NCI-H2196 treated with DMSO at 0.1 percent for 48 hours (cell line): ENCODE measurements around the gene RALY.

Experiments
- DNase-seq: peaks from one replicate; lab custom pipeline; 2025; ENCODE audit not compliant: unreplicated experiment; lab: John Stamatoyannopoulos, UW

RALY gene

DNA sequence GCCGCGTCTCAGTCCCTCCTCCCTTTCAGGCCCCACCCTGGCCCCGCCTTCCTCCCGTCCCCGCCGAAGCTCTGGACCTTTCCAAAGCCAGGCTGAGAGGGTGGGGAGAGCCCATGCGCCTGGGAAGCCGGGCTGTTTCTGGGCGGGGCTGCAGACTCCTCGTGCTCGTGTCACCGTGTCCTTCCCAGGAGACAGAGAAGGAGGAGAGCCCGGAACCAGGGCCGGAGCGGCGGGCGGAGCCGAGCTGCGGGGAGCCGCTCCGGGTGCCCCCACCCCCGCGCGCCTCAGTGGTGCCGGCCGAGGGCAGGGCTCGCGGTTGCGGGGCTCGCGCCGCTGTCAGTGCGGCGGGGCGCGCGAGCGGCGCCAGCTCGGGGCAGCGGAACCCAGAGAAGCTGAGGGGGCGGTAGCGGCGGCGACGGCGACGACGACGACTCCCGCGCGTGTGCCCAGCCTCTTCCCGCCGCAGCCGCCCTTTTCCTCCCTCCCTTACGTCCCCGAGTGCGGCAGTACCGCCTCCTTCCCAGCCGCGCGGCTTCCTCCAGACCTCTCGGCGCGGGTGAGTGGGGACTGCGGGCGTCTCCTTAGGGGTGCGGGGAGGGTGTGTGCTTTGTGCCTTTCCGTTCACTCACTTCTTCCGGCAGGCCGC lies at the start of gene RALY:
RALY (plus strand) TSS at position 336 of the 646 bp plus-strand sequence. CDS start 78,164 bp downstream, outside the sequence.
- DNase-seq = peak; percentile 57

- DNase-seq = no peak
Observed at GRCh38 chr20:33944914-33945313, 48.8 kb upstream of the RALY start.

GRCh38 chr20:33945391-33946081 lies 48.2 kb upstream of the RALY start:
- DNase-seq = no peak

DNA sequence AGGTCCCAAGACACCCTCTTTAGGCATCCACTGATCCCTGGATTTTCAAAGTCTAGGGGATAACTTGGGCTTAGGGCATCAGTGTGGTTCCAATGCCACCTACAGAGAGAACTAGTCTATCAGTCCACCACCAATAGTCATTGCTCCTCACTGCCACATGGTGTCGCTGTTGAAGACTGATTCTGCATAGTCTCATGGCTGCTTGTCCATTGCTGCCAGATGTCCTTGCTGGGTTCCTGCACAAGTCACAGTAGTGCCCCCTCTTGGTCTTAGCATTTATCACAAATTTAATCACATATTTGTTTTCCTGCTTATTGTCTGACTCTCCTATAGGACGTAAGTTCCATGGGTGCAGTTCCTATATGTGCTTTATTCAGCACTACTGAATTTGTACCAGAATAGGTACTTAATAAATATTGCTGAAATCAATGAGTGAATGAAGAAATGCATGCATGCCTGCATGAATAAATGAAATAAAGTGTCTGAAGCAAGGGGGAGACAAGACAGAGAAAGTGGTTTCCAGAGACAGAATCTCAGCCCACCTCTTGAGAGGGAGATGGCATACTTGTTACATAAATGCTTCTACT lies 45.9 kb upstream of the RALY start:
- DNase-seq = peak; percentile 3

DNA sequence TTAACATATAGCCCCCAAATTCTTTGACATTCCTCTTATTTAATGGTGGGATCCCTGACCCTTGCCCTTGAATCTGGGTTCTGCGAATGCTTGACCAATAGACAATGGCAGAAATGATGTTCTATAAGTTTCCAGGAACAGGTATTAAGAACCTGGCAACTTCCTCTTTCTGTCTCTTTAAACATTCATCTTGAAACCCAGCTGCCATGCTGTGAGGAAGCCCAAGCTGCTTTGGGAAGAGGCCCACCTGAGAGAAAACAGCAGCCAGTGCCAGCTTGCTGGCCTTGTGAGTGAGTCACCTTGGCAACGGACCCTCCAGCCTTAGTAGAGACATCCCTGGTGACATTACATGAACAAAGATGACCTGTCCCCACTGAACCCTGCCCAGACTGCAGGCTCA lies 45.2 kb upstream of the RALY start:
- no peak for DNase-seq

DNA sequence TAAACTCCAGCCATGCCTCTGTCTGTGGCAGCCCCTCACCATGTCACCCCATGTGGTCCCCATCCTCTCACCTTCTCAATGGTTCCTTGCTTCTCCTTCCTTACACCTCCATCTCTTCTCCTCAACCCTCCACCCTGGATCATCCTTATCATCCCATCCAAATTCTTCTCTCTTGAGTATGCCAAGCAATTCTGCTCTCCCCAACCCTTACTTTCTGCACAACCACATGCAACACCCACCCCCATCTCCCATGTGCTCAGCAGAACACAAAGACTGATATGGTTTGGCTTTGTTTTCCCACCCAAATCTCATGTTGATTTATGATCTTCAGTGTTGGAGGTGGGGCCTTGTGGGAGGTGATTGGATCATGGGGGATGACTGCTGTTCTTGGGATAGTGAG lies 42.5 kb upstream of the RALY start:
- no peak for DNase-seq

GRCh38 chr20:33954504-33954903 lies 39.2 kb upstream of the RALY start:
- no peak for DNase-seq

DNA sequence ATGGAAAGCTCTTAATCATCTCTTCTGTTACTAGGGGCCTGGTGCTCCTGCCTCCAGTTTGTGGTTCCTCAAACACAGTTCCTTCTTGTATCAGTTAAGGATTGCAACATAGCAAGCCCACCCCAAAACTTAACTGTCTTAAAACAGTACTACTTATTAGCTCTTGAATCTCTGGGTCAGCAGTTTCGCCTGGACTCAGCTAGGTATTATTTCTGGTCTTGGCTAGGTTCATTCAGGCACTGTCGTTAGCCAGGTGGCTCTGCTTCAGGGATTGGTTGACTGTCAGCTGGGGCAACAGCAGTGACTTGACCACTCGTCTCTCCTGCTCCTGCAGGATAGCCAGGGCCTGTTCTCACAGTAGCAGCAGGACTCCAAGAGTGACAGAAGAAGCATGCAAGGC lies 30.0 kb upstream of the RALY start:
- DNase-seq = no peak

GRCh38 chr20:33964441-33964840 lies 29.3 kb upstream of the RALY start:
- DNase-seq = no peak

- no peak for DNase-seq
Observed at GRCh38 chr20:33967126-33967525, 26.6 kb upstream of the RALY start.

DNA sequence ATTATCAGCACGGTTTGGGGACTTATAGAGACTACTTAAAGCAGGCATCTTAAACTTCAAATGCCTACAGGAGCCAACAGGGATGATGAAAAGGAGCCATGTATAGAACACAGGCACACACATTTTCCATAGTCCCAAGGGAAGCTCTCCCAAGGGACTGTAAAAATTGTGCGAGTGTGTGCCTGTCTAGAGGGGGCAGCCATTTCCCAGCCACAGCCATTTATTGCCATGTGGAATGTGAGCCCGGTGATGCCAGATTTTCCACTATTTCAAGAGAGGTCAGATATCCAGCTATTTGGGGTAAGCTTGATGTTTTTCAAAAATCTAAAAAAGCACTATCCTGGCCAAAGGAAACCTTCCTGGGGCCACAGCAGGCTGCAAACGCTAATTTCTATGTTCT lies 24.1 kb upstream of the RALY start:
- no peak for DNase-seq

- DNase-seq = no peak
Observed at GRCh38 chr20:33970229-33970628, 23.5 kb upstream of the RALY start.

GRCh38 chr20:33971147-33971975 lies 22.4 kb upstream of the RALY start:
- no peak for DNase-seq

- DNase-seq = no peak
Observed at GRCh38 chr20:33976959-33977358, 16.8 kb upstream of the RALY start.

DNA sequence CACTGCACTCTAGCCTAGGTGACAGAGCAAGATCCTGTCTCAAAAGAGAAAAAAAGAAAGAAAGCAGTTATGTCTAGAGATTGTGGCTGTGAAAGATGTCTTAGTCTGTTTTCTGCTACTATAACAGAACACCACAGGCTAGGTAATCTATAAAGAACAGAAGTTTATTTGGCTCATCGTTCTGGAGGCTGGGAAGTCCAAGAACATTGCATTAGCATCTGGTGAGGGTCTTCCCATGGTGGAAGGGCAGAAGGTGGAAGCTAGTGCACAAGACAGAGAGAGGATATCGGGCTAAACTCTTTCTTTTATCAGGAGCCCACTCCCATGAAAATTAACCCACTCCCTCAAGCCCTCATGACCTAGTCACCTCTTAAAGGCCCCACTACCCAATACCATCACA lies 16.2 kb upstream of the RALY start:
- no peak for DNase-seq

DNA sequence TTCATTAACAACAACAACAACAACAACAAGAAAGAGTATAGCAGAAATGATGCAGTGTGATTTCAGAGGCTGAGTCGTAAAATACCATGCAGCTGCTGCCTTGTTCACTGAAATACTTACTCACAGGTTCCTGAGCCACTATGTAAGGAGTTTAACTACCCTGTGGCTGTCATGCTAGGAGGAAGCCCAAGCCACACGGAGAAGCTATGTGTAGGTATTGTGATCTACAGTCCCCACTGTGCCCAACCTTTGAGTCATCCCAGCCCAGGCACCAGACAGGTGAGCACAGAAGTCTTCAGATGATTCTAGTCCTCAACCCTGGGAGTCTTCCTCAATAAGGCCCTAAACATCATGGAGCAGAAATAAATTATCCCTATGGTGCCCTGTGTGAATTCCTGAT lies 14.6 kb upstream of the RALY start:
- DNase-seq = no peak

- DNase-seq = no peak
Observed at GRCh38 chr20:33981347-33981746, 12.4 kb upstream of the RALY start.

- no peak for DNase-seq
Observed at GRCh38 chr20:33981964-33982363, 11.7 kb upstream of the RALY start.

- DNase-seq = no peak
Observed at GRCh38 chr20:33983371-33983770, 10.3 kb upstream of the RALY start.

DNA sequence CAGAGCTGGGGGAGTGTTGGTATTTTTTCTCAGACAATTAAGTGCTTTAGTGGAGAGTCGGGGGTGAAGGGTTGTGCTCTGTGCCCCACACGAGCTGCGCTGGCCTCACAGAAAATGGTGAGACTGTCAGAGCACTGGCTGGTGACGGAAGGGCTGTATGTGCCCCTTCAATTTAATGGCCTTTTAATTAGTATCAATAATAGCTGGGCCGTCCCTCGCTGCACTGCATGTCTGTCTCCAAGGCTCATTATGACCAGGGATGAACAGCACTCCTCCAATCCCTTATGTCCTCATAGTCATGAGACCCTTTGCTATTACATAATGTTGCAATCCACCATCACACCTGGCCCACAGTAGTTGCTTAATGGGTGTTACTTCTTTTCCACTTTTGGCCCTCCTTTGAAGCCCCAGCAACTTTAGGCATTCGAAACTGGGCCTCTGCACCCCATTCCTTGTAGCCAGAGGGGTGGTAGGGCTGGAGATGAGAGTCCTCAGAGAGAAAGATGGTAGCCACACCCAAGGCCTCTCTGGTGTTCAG lies 9.5 kb upstream of the RALY start:
- no peak for DNase-seq

GRCh38 chr20:33985280-33985679 lies 8.4 kb upstream of the RALY start:
- no peak for DNase-seq
